HL-60 (cell line): ENCODE results near the gene SKI.

Experiments used
- DNase-seq, 2 experiments: peaks; one replicate each; pipeline ENCODE4 v3.0.0-alpha.2; 2010 to 2020; ENCODE audit warnings: low read depth in 1 of 2, low spot score in 1 of 2
- H3K27ac ChIP-seq: fragments of 250-450 bp; sonication (Bioruptor Pico); replicated peaks from 2 replicates; pipeline ENCODE4 v1.5.1; 2020; ENCODE audit warnings: mild to moderate bottlenecking, moderate library complexity
- H3K27me3 ChIP-seq: fragments of 250-450 bp; sonication (Bioruptor Pico); 2 replicates; pipeline ENCODE4 v1.5.1; 2021; ENCODE audit warnings: mild to moderate bottlenecking, moderate library complexity; ENCODE audit not compliant: insufficient read depth, poor library complexity, severe bottlenecking
- H3K4me3 ChIP-seq: replicated peaks from 2 replicates; pipeline ENCODE4 v1.5.1; 2011; ENCODE audit warnings: mild to moderate bottlenecking, control low read depth, low read length; ENCODE audit not compliant: insufficient read depth
- CTCF ChIP-seq: IDR thresholded peaks from one replicate; pipeline ENCODE4 v1.5.1; 2011; ENCODE audit warnings: low read length, control low read depth, inconsistent platforms; ENCODE audit not compliant: insufficient read depth
- GABPA ChIP-seq: IDR thresholded peaks from 2 replicates; pipeline ENCODE4 v1.6.1; 2012; ENCODE audit warnings: low read depth
- POLR2AphosphoS5 ChIP-seq: IDR thresholded peaks from 2 replicates; pipeline ENCODE4 v1.6.1; 2012; ENCODE audit warnings: low read depth
- REST ChIP-seq: IDR thresholded peaks from 2 replicates; pipeline ENCODE4 v1.6.1; 2012; ENCODE audit warnings: low read depth; ENCODE audit not compliant: insufficient replicate concordance
- SPI1 ChIP-seq: IDR thresholded peaks from 2 replicates; pipeline ENCODE4 v1.6.1; 2012; ENCODE audit warnings: low read depth, mild to moderate bottlenecking, borderline replicate concordance

SKI gene

GRCh38 chr1:2201062-2201461, 27.1 kb upstream of the SKI start:
- Histone ChIP-seq H3K4me3 (no peak overlapping the region), H3K27ac (no peak overlapping the region), H3K27me3 (peaks cover 2% of the 10 kb centered on the region)
- TF ChIP-seq SPI1 = no peak
- TF ChIP-seq CTCF = no peak
- TF ChIP-seq REST = no peak
- TF ChIP-seq GABPA = no peak
- TF ChIP-seq POLR2AphosphoS5 = no peak
- DNase-seq = no peak

- H3K27ac ChIP-seq = no peak overlapping the region
- H3K4me3 ChIP-seq = no peak overlapping the region
Measured at GRCh38 chr1:2202008-2202575, 26.0 kb upstream of the SKI start.

More at GRCh38 chr1:2202008-2202575, 26.0 kb upstream of the SKI start:
- TF ChIP-seq CTCF (no peak), REST (no peak), SPI1 (no peak), GABPA (no peak), POLR2AphosphoS5 (no peak)
- peaks cover 2% of the 10 kb centered on the region for H3K27me3 ChIP-seq
- DNase-seq = no peak
